Activated CD8-positive, alpha-beta memory T cell treated with anti-CD3 and anti-CD28 coated beads, Interleukin-2, amount 10 ng/mL, durations not matched to agents 7 days and 5 days (primary cell): ENCODE measurements around the gene CPD. TPM values are rescaled to one million over a fixed set of nuclear protein-coding genes. Genes with fewer than 3 reads are reported as not detected.
"Not testable (repeated sequence)": the region's sequence is repeated elsewhere in the genome, so short reads cannot be mapped to it uniquely, and the experiment has no call there.

ENCODE experiments used
- ATAC-seq: fragments of 150-1000 bp; cut with Tn5 transposase; one replicate; pipeline ENCODE4 v1.10.0; 2021; ENCODE audit warnings: moderate library complexity
- CTCF ChIA-PET: fragments of 350-600 bp; sonication (Branson Sonifier 250); formaldehyde crosslinking; loops from one replicate; lab custom pipeline; 2021; ENCODE audit warnings: antibody characterized with exemption; lab: Charles Lee
- DNase-seq: peaks from one replicate; pipeline ENCODE4 v3.0.0-alpha.2; 2020
- H3K27ac Mint-ChIP-seq: one replicate; pipeline ENCODE4 v1.8.0; 2021; ENCODE audit warnings: mild to moderate bottlenecking, mixed read lengths
- H3K27me3 Mint-ChIP-seq: one replicate; pipeline ENCODE4 v1.8.0; 2021; ENCODE audit warnings: mixed read lengths
- H3K36me3 Mint-ChIP-seq: one replicate; pipeline ENCODE4 v1.8.0; 2021; ENCODE audit warnings: mild to moderate bottlenecking, mixed read lengths
- H3K4me1 Mint-ChIP-seq: one replicate; pipeline ENCODE4 v1.8.0; 2021; ENCODE audit warnings: mixed read lengths
- H3K4me3 Mint-ChIP-seq: one replicate; pipeline ENCODE4 v1.8.0; 2021; ENCODE audit warnings: mild to moderate bottlenecking, moderate library complexity, mixed read lengths
- H3K9me3 Mint-ChIP-seq: one replicate; pipeline ENCODE4 v1.8.0; 2022; ENCODE audit warnings: low read depth, mixed read lengths
- total RNA-seq, 2 experiments: library from RNA; stranded (reverse); gene quantifications; one replicate each; pipeline ENCODE4 v1.2.3, GENCODE V29; 2021

CPD gene
- total RNA-seq, 2 experiments from 2014 or later, result 19.9 to 25.6 TPM

GRCh38 chr17:30426292-30426691 lies 47.6 kb downstream of the CPD start:
- no peaks in the 10 kb centered on the region for H3K27me3 Mint-ChIP-seq
- no peaks in the 10 kb centered on the region for H3K4me1 Mint-ChIP-seq
- H3K4me3 Mint-ChIP-seq, result no peak overlapping the region
- peaks cover 44% of the 10 kb centered on the region for H3K36me3 Mint-ChIP-seq
- CTCF ChIA-PET, result interaction anchor here (0.6 kb wide), 1 partner anchor 791 kb away, joined by 3 read pairs; no protein-coding TSS in a partner anchor
- H3K9me3 Mint-ChIP-seq, result no peaks in the 10 kb centered on the region
- DNase-seq, result no peak
- no peak overlapping the region for H3K27ac Mint-ChIP-seq
- ATAC-seq, result no peak

- Mint-ChIP-seq H3K36me3 (peaks cover 41% of the 10 kb centered on the region), H3K27ac (no peak overlapping the region), H3K27me3 (no peaks in the 10 kb centered on the region), H3K9me3 (no peaks in the 10 kb centered on the region), H3K4me1 (no peaks in the 10 kb centered on the region), H3K4me3 (no peak overlapping the region)
- CTCF ChIA-PET, result no interaction called here
- DNase-seq (no peak), ATAC-seq (no peak)
Observed at GRCh38 chr17:30427611-30428010, 48.9 kb downstream of the CPD start.

- no peak for ATAC-seq
- Mint-ChIP-seq H3K4me1 (no peaks in the 10 kb centered on the region), H3K9me3 (no peaks in the 10 kb centered on the region), H3K36me3 (peaks cover 40% of the 10 kb centered on the region), H3K4me3 (no peak overlapping the region), H3K27ac (no peak overlapping the region), H3K27me3 (no peaks in the 10 kb centered on the region)
- DNase-seq, result no peak
- CTCF ChIA-PET, result no interaction called here
Observed at GRCh38 chr17:30429155-30429554, 50.4 kb downstream of the CPD start.

- Mint-ChIP-seq H3K4me1 (peaks cover 2% of the 10 kb centered on the region), H3K4me3 (no peak overlapping the region), H3K27me3 (no peaks in the 10 kb centered on the region), H3K36me3 (peaks cover 36% of the 10 kb centered on the region), H3K9me3 (no peaks in the 10 kb centered on the region), H3K27ac (no peak overlapping the region)
- ATAC-seq, result no peak
- CTCF ChIA-PET, result interaction anchor here (2.1 kb wide), 1 partner anchor 309 kb away, joined by 5 read pairs; no protein-coding TSS in a partner anchor
- no peak for DNase-seq
Observed at GRCh38 chr17:30433514-30433913, 54.8 kb downstream of the CPD start.

GRCh38 chr17:30436729-30437128 lies 58.0 kb downstream of the CPD start:
- Mint-ChIP-seq H3K4me3 (no peak overlapping the region), H3K9me3 (no peaks in the 10 kb centered on the region), H3K36me3 (peaks cover 29% of the 10 kb centered on the region), H3K27ac (no peak overlapping the region), H3K4me1 (peaks cover 2% of the 10 kb centered on the region), H3K27me3 (no peaks in the 10 kb centered on the region)
- ATAC-seq, result no peak
- DNase-seq, result no peak
- CTCF ChIA-PET, result no interaction called here

- Mint-ChIP-seq H3K27ac (no peak overlapping the region), H3K36me3 (peaks cover 29% of the 10 kb centered on the region), H3K9me3 (no peaks in the 10 kb centered on the region), H3K4me3 (no peak overlapping the region), H3K4me1 (peaks cover 2% of the 10 kb centered on the region), H3K27me3 (no peaks in the 10 kb centered on the region)
- no peak for DNase-seq
- ATAC-seq, result no peak
- CTCF ChIA-PET, result no interaction called here
Observed at GRCh38 chr17:30443721-30444120, 65.0 kb downstream of the CPD start.

GRCh38 chr17:30446640-30447039 lies 67.9 kb downstream of the CPD start:
- H3K9me3 Mint-ChIP-seq, H3K4me3 Mint-ChIP-seq, DNase-seq, H3K27ac Mint-ChIP-seq, H3K27me3 Mint-ChIP-seq, ATAC-seq, H3K4me1 Mint-ChIP-seq, CTCF ChIA-PET: not testable (repeated sequence)
- peaks cover 33% of the 10 kb centered on the region for H3K36me3 Mint-ChIP-seq

GRCh38 chr17:30449480-30449879 lies 70.8 kb downstream of the CPD start:
- Mint-ChIP-seq H3K4me1 (peaks cover 2% of the 10 kb centered on the region), H3K4me3 (no peak overlapping the region), H3K27ac (no peak overlapping the region), H3K36me3 (peaks cover 42% of the 10 kb centered on the region), H3K27me3 (no peaks in the 10 kb centered on the region), H3K9me3 (no peaks in the 10 kb centered on the region)
- ATAC-seq (no peak), DNase-seq (no peak)
- CTCF ChIA-PET, result no interaction called here

- DNase-seq (no peak), ATAC-seq (no peak)
- no peak overlapping the region for H3K27ac Mint-ChIP-seq
- no peaks in the 10 kb centered on the region for H3K27me3 Mint-ChIP-seq
- no peaks in the 10 kb centered on the region for H3K9me3 Mint-ChIP-seq
- CTCF ChIA-PET, result interaction anchor here (1.2 kb wide), 1 partner anchor 346 kb away, joined by 3 read pairs; no protein-coding TSS in a partner anchor
- no peak overlapping the region for H3K4me3 Mint-ChIP-seq
- H3K4me1 Mint-ChIP-seq, result peaks cover 2% of the 10 kb centered on the region
- H3K36me3 Mint-ChIP-seq, result peaks cover 43% of the 10 kb centered on the region
Observed at GRCh38 chr17:30450125-30451027, 71.6 kb downstream of the CPD start.

GRCh38 chr17:30454635-30455034 lies 75.9 kb downstream of the CPD start:
- no peaks in the 10 kb centered on the region for H3K9me3 Mint-ChIP-seq
- CTCF ChIA-PET, result no interaction called here
- no peak overlapping the region for H3K4me3 Mint-ChIP-seq
- ATAC-seq, result no peak
- no peaks in the 10 kb centered on the region for H3K27me3 Mint-ChIP-seq
- no peaks in the 10 kb centered on the region for H3K4me1 Mint-ChIP-seq
- peaks cover 42% of the 10 kb centered on the region for H3K36me3 Mint-ChIP-seq
- no peak for DNase-seq
- no peak overlapping the region for H3K27ac Mint-ChIP-seq

GRCh38 chr17:30458371-30458770 lies 79.6 kb downstream of the CPD start:
- CTCF ChIA-PET, result no interaction called here
- Mint-ChIP-seq H3K4me3 (no peak overlapping the region), H3K4me1 (no peaks in the 10 kb centered on the region), H3K9me3 (no peaks in the 10 kb centered on the region), H3K27me3 (no peaks in the 10 kb centered on the region), H3K36me3 (peaks cover 40% of the 10 kb centered on the region), H3K27ac (no peak overlapping the region)
- DNase-seq, result no peak
- ATAC-seq, result no peak

- H3K27ac Mint-ChIP-seq, CTCF ChIA-PET, H3K4me1 Mint-ChIP-seq, H3K4me3 Mint-ChIP-seq, H3K9me3 Mint-ChIP-seq, H3K27me3 Mint-ChIP-seq, ATAC-seq, DNase-seq: not testable (repeated sequence)
- H3K36me3 Mint-ChIP-seq, result peaks cover 36% of the 10 kb centered on the region
Observed at GRCh38 chr17:30458797-30459413, 80.2 kb downstream of the CPD start.

GRCh38 chr17:30468465-30468864 lies 89.7 kb downstream of the CPD start:
- H3K27me3 Mint-ChIP-seq, result no peaks in the 10 kb centered on the region
- DNase-seq, result no peak
- H3K9me3 Mint-ChIP-seq, result no peaks in the 10 kb centered on the region
- no peak overlapping the region for H3K27ac Mint-ChIP-seq
- H3K4me3 Mint-ChIP-seq, result no peak overlapping the region
- ATAC-seq, result no peak
- CTCF ChIA-PET, result interaction anchor here (1.6 kb wide), 1 partner anchor 8 kb away, joined by 7 read pairs; no protein-coding TSS in a partner anchor
- no peaks in the 10 kb centered on the region for H3K36me3 Mint-ChIP-seq
- no peaks in the 10 kb centered on the region for H3K4me1 Mint-ChIP-seq
